Type B pancreatic cell (in vitro differentiated cells): ENCODE results near the gene AMPD2. TPM values are rescaled to one million over a fixed set of nuclear protein-coding genes. Genes with fewer than 3 reads are reported as not detected.
"Not testable (repeated sequence)": the region's sequence is repeated elsewhere in the genome, so short reads cannot be mapped to it uniquely, and the experiment has no call there.

Source experiments
- DNase-seq: peaks from one replicate; pipeline ENCODE4 v3.0.0; 2021; ENCODE audit warnings: mixed read lengths; ENCODE audit not compliant: unreplicated experiment; ENCODE audit errors: extremely low spot score
- H3K27ac Mint-ChIP-seq: 2 replicates; pipeline ENCODE4 v1.8.0; 2021; ENCODE audit warnings: mild to moderate bottlenecking, mixed read lengths
- H3K27me3 Mint-ChIP-seq: 2 replicates; pipeline ENCODE4 v1.8.0; 2021; ENCODE audit warnings: mixed read lengths
- H3K36me3 Mint-ChIP-seq: 2 replicates; pipeline ENCODE4 v1.8.0; 2021; ENCODE audit warnings: mixed read lengths
- H3K4me1 Mint-ChIP-seq: one replicate; pipeline ENCODE4 v1.8.0; 2021; ENCODE audit warnings: mixed read lengths; ENCODE audit not compliant: unreplicated experiment
- H3K4me3 Mint-ChIP-seq: 2 replicates; pipeline ENCODE4 v1.8.0; 2021; ENCODE audit warnings: mild to moderate bottlenecking, mixed read lengths
- H3K9me3 Mint-ChIP-seq: 2 replicates; pipeline ENCODE4 v1.8.0; 2021; ENCODE audit warnings: mixed read lengths
- total RNA-seq: library from RNA; stranded (reverse); gene quantifications from 2 replicates; pipeline ENCODE4 v1.2.1, GENCODE V29; 2021; ENCODE audit warnings: low replicate concordance
- TF ChIP-seq, protein P1 (sequence below): fragments of 200-600 bp; sonication (generic); conservative IDR thresholded peaks from 2 replicates; pipeline ENCODE4 v1.5.0; 2021; ENCODE audit warnings: antibody characterized with exemption, mild to moderate bottlenecking

AMPD2 gene
- total RNA-seq, 1 donor from 2014 or later, result 105 TPM

DNA sequence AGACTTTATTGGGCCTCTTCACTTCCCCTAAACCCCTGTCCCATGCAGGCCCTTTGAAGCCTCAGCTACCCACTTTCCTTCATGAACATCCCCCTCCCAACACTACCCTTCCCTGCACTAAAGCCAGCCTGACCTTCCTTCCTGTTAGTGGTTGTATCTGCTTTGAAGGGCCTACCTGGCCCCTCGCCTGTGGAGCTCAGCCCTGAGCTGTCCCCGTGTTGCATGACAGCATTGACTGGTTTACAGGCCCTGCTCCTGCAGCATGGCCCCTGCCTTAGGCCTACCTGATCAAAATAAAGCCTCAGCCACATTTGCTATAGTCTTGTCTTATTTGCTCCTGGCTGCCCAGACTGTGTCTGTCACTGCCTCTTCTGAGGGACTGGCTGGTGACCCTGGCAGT is 41.8 kb downstream of the AMPD2 start:
- no peak for DNase-seq
- Mint-ChIP-seq H3K36me3 (no peaks in the 10 kb centered on the region), H3K4me3 (no peak overlapping the region), H3K4me1 (peaks cover 16% of the 10 kb centered on the region), H3K27ac (no peak overlapping the region), H3K9me3 (no peaks in the 10 kb centered on the region), H3K27me3 (no peaks in the 10 kb centered on the region)
- TF ChIP-seq, protein P1, sequence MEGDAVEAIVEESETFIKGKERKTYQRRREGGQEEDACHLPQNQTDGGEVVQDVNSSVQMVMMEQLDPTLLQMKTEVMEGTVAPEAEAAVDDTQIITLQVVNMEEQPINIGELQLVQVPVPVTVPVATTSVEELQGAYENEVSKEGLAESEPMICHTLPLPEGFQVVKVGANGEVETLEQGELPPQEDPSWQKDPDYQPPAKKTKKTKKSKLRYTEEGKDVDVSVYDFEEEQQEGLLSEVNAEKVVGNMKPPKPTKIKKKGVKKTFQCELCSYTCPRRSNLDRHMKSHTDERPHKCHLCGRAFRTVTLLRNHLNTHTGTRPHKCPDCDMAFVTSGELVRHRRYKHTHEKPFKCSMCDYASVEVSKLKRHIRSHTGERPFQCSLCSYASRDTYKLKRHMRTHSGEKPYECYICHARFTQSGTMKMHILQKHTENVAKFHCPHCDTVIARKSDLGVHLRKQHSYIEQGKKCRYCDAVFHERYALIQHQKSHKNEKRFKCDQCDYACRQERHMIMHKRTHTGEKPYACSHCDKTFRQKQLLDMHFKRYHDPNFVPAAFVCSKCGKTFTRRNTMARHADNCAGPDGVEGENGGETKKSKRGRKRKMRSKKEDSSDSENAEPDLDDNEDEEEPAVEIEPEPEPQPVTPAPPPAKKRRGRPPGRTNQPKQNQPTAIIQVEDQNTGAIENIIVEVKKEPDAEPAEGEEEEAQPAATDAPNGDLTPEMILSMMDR, result no peak

DNA sequence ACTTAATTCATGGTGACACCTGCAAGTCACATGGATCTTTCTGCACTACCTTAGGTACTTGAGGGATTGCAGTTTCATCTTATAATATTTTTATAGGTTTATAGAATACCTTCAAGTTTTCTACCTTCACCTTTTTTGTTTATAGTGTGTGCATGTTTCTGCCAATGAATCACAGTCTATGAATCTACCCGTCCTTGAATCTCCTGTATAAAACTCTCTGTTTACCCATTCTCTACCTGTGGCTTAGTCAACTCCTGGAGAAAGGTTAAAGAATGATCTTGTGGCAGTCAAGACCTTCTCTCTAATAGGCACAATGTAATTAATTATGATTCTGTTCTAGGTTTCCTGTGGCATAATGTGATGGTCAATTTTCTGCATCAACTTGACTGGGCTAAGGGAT is 45.0 kb downstream of the AMPD2 start:
- no peak overlapping the region for H3K27ac Mint-ChIP-seq
- TF ChIP-seq, protein P1, result no peak
- DNase-seq, result no peak
- peaks cover 15% of the 10 kb centered on the region for H3K4me1 Mint-ChIP-seq
- H3K4me3 Mint-ChIP-seq, result no peak overlapping the region
- no peaks in the 10 kb centered on the region for H3K27me3 Mint-ChIP-seq
- H3K9me3 Mint-ChIP-seq, result no peaks in the 10 kb centered on the region
- peaks cover 7% of the 10 kb centered on the region for H3K36me3 Mint-ChIP-seq

- H3K27ac Mint-ChIP-seq, result peak within 1 kb of the TSS; percentile 38
- H3K4me1 Mint-ChIP-seq, result peaks cover 12% of the 10 kb centered on the region
- H3K9me3 Mint-ChIP-seq, result no peaks in the 10 kb centered on the region
- TF ChIP-seq, protein P1, result no peak
- DNase-seq, result peak; percentile 91
- H3K4me3 Mint-ChIP-seq, result peak within 1 kb of the TSS; percentile 87
- H3K36me3 Mint-ChIP-seq, result peaks cover 15% of the 10 kb centered on the region
- no peaks in the 10 kb centered on the region for H3K27me3 Mint-ChIP-seq
Observed at GRCh38 chr1:109667452-109668122, 48.0 kb downstream of the AMPD2 start, which contains the start of gene GSTM2. Gene GSTM2 (plus strand): TSS chr1:109668057. CDS start chr1:109668116, 59 bp downstream.

DNA sequence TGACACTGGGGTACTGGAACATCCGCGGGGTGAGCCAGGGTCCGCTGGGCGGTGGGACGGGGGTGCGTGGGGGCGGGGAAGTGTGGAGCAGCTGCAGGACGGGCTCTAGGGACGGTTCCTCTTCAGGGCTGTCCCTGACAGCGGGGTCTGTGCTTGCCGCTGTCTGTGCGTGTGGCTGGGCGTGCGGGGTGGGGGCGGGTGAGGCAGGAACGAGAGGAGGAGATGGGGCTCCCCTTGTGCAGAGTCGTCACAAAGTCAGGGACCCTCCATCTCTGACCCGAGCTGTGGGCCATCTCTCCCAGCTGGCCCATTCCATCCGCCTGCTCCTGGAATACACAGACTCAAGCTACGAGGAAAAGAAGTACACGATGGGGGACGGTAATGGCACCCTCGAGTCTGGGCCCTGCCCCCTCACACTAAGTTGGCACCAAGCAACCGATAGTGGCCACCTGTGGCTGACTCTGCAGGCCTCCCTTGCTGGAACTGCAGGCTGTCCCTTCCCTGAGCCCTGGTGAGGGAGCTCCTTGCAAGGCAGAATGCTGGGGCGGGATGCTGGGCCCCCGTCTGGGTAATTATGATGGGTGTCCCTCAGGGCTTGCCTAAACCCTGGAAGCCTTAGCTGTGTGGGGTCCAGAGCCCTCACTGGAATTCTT is 48.6 kb downstream of the AMPD2 start:
- Mint-ChIP-seq H3K27ac (peak overlapping the region; percentile 38), H3K4me1 (peaks cover 12% of the 10 kb centered on the region), H3K9me3 (no peaks in the 10 kb centered on the region), H3K4me3 (peak overlapping the region; percentile 87), H3K36me3 (peaks cover 15% of the 10 kb centered on the region), H3K27me3 (no peaks in the 10 kb centered on the region)
- DNase-seq, result no peak
- TF ChIP-seq, protein P1, result no peak

GRCh38 chr1:109669246-109669948 is 49.8 kb downstream of the AMPD2 start:
- no peaks in the 10 kb centered on the region for H3K9me3 Mint-ChIP-seq
- H3K27ac Mint-ChIP-seq, result no peak overlapping the region
- H3K4me1 Mint-ChIP-seq, result peaks cover 12% of the 10 kb centered on the region
- TF ChIP-seq, protein P1, result no peak
- H3K27me3 Mint-ChIP-seq, result no peaks in the 10 kb centered on the region
- peaks cover 15% of the 10 kb centered on the region for H3K36me3 Mint-ChIP-seq
- DNase-seq, result no peak
- H3K4me3 Mint-ChIP-seq, result peak overlapping the region; percentile 78

DNA sequence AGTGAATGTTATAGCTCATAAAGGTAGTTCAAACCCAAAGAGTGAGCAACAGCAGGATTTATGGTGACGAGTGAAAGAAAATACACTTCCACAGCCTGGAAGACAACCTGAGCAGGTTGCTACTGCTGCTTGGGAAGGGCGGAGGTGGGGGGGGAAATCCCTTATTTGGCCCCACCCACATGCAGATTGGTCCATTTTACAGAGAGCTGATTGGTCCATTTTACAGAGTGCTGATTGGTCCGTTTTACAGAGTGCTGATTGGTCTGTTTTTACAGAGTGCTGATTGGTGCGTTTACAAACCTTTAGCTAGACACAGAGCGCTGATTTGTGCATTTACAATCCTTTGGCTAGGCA is 50.3 kb downstream of the AMPD2 start:
- Mint-ChIP-seq H3K4me3 (peak overlapping the region; percentile 78), H3K36me3 (peaks cover 15% of the 10 kb centered on the region), H3K4me1 (peaks cover 12% of the 10 kb centered on the region)
- DNase-seq, H3K27me3 Mint-ChIP-seq, H3K9me3 Mint-ChIP-seq, H3K27ac Mint-ChIP-seq: not testable (repeated sequence)
